ENCODE data around the gene SRMS. TPM values are rescaled to one million over a fixed set of nuclear protein-coding genes. Genes with fewer than 3 reads are reported as not detected.

The SRMS gene
- total RNA-seq, 1 donor from 2014 or later, result not detected

- Mint-ChIP-seq H3K9me3 (ENCODE audit: unreplicated experiment) (no peaks in the 10 kb centered on the region), H3K4me1 (ENCODE audit: unreplicated experiment) (peaks cover 2% of the 10 kb centered on the region), H3K27me3 (ENCODE audit: unreplicated experiment) (peaks cover 5% of the 10 kb centered on the region), H3K27ac (ENCODE audit: unreplicated experiment) (no peak overlapping the region), H3K36me3 (ENCODE audit: unreplicated experiment) (no peaks in the 10 kb centered on the region), H3K4me3 (ENCODE audit: unreplicated experiment) (no peak overlapping the region)
- DNase-seq (ENCODE audit: extremely low spot score, unreplicated experiment), result no peak
- no peak for TF ChIP-seq CTCF (IDR thresholded peaks at IDR 0.05)
Measured at GRCh38 chr20:63492518-63492917, 55.0 kb downstream of the SRMS start.

- Mint-ChIP-seq H3K9me3 (ENCODE audit: unreplicated experiment) (no peaks in the 10 kb centered on the region), H3K36me3 (ENCODE audit: unreplicated experiment) (no peaks in the 10 kb centered on the region), H3K4me3 (ENCODE audit: unreplicated experiment) (no peak overlapping the region), H3K27ac (ENCODE audit: unreplicated experiment) (no peak overlapping the region), H3K4me1 (ENCODE audit: unreplicated experiment) (peaks cover 2% of the 10 kb centered on the region), H3K27me3 (ENCODE audit: unreplicated experiment) (peaks cover 8% of the 10 kb centered on the region)
- no peak for TF ChIP-seq CTCF (IDR thresholded peaks at IDR 0.05)
- no peak for DNase-seq (ENCODE audit: extremely low spot score, unreplicated experiment)
Measured at GRCh38 chr20:63491635-63492230, 55.8 kb downstream of the SRMS start.

- DNase-seq (ENCODE audit: extremely low spot score, unreplicated experiment), result no peak
- TF ChIP-seq CTCF (IDR thresholded peaks at IDR 0.05), result no peak
- no peak overlapping the region for H3K27ac Mint-ChIP-seq (ENCODE audit: unreplicated experiment)
- H3K27me3 Mint-ChIP-seq (ENCODE audit: unreplicated experiment), result peaks cover 8% of the 10 kb centered on the region
- no peaks in the 10 kb centered on the region for H3K9me3 Mint-ChIP-seq (ENCODE audit: unreplicated experiment)
- no peaks in the 10 kb centered on the region for H3K36me3 Mint-ChIP-seq (ENCODE audit: unreplicated experiment)
- H3K4me3 Mint-ChIP-seq (ENCODE audit: unreplicated experiment), result no peak overlapping the region
- H3K4me1 Mint-ChIP-seq (ENCODE audit: unreplicated experiment), result peaks cover under 1% of the 10 kb centered on the region
Measured at GRCh38 chr20:63491078-63491477, 56.5 kb downstream of the SRMS start.

Other genes starting within 250 kb of the SRMS start
- gene CHRNA4, start 186.4 kb downstream of the SRMS start, total RNA-seq, result not detected in 2 replicates
- gene KCNQ2, start 75.1 kb downstream of the SRMS start, total RNA-seq, result not detected in 2 replicates
- gene EEF1A2, start 48.7 kb downstream of the SRMS start, total RNA-seq, result 0.56 and 0.68 TPM in 2 replicates
- 220 and 239 TPM in 2 replicates for gene PPDPF, start 27.0 kb downstream of the SRMS start, total RNA-seq
- 0.13 TPM in 1 of 2 replicates, not detected in the other for gene PTK6, start 10.4 kb downstream of the SRMS start, total RNA-seq
- gene FNDC11, start 6.4 kb upstream of the SRMS start, total RNA-seq, result 0.13 and 0.34 TPM in 2 replicates
- 25.0 and 29.0 TPM in 2 replicates for gene HELZ2, start 26.5 kb upstream of the SRMS start, total RNA-seq
- 10.9 and 12.1 TPM in 2 replicates for gene GMEB2, start 79.4 kb upstream of the SRMS start, total RNA-seq
- 32.0 and 33.2 TPM in 2 replicates for gene STMN3, start 105.7 kb upstream of the SRMS start, total RNA-seq
- gene RTEL1, start 110.6 kb upstream of the SRMS start, total RNA-seq, result 34.1 and 35.5 TPM in 2 replicates
- 0.84 and 2.3 TPM in 2 replicates for gene TNFRSF6B, start 148.9 kb upstream of the SRMS start, total RNA-seq
- gene ARFRP1, start 160.2 kb upstream of the SRMS start, total RNA-seq, result 46.1 and 46.7 TPM in 2 replicates
- 24.3 and 28.0 TPM in 2 replicates for gene ZGPAT, start 160.3 kb upstream of the SRMS start, total RNA-seq
- 9.4 and 12.5 TPM in 2 replicates for gene LIME1, start 188.9 kb upstream of the SRMS start, total RNA-seq
- gene SLC2A4RG, start 192.0 kb upstream of the SRMS start, total RNA-seq, result 74.8 and 80.7 TPM in 2 replicates